GM12878 (cell line): ENCODE data around the gene NHS.

ENCODE experiments used
- CTCF ChIP-seq, 3 experiments: IDR thresholded peaks in 2 of 3; conservative IDR thresholded peaks in 1 of 3; 2 replicates each; pipeline ENCODE4 v1.5.1; 2011; ENCODE audit warnings: low read depth in 3 of 3, low read length in 3 of 3, mild to moderate bottlenecking in 3 of 3, control low read depth in 2 of 3, moderate library complexity in 2 of 3, inconsistent platforms in 1 of 3, mixed read lengths in 1 of 3; ENCODE audit not compliant: control insufficient read depth in 2 of 3, insufficient read depth in 1 of 3; ENCODE audit errors: extremely low read depth in 1 of 3
- ETV6 ChIP-seq, 2 experiments: fragments of 450-650 bp in 1 of 2; IDR thresholded peaks in 1 of 2; conservative IDR thresholded peaks in 1 of 2; 2 replicates each; pipeline ENCODE4 v1.6.1; 2014; ENCODE audit warnings: antibody characterized with exemption in 1 of 2, borderline replicate concordance in 1 of 2, low read depth in 1 of 2, mild to moderate bottlenecking in 1 of 2, moderate library complexity in 1 of 2
- TF ChIP-seq, protein P1 (sequence below): IDR thresholded peaks from 2 replicates; pipeline ENCODE4 v1.6.1; 2011; ENCODE audit warnings: borderline replicate concordance, low read depth, mild to moderate bottlenecking, moderate library complexity, mixed read lengths, low read length; ENCODE audit not compliant: insufficient read depth; ENCODE audit errors: extremely low read length

DNA sequence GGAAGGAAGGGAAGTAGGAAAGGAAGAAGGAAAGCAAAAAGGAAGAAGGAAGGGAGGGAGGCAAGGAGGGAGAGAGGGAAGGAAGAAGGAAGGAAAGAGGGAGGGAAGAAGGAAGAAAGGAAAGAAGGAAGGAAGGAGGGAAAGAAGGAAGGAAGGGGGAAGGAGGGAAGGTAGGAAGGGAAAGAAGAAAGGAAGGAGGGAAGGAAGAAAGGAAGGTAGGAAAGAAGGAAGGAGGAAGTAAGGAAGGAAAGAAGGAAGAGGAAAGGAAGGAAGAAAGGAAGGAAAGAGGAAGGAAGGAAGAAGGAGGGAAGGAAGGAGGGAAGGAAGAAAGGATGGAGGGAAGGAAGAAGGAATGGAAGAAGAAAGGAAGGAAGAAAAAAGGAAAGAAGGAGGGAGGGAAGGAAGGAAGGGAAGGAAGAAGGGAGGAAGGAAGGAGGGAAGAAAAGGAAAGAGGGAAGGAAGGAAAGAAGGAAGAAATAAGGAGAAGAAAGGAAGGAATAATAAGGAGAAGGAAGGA, 343.7 kb downstream of the NHS start:
- TF ChIP-seq ETV6 (conservative IDR thresholded peaks at IDR 0.05 in 1 of 2, IDR thresholded peaks at IDR 0.05 in 1 of 2; ENCODE audit: borderline replicate concordance in 1 of 2, low read depth in 1 of 2) (no peak), CTCF (IDR thresholded peaks at IDR 0.05 in 2 of 3, conservative IDR thresholded peaks at IDR 0.05 in 1 of 3; ENCODE audit: control insufficient read depth in 2 of 3, extremely low read depth in 1 of 3, insufficient read depth in 1 of 3, low read depth in 3 of 3, low read length in 3 of 3) (no peak)
- TF ChIP-seq, protein P1, sequence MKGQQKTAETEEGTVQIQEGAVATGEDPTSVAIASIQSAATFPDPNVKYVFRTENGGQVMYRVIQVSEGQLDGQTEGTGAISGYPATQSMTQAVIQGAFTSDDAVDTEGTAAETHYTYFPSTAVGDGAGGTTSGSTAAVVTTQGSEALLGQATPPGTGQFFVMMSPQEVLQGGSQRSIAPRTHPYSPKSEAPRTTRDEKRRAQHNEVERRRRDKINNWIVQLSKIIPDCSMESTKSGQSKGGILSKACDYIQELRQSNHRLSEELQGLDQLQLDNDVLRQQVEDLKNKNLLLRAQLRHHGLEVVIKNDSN: no peak
